Keratinocyte (primary cell): ENCODE measurements around the gene HERC3. TPM values are rescaled to one million over a fixed set of nuclear protein-coding genes. Genes with fewer than 3 reads are reported as not detected.

Experiments
- DNase-seq: peaks from one replicate; pipeline ENCODE4 v3.0.0-alpha.2; 2011; ENCODE audit warnings: low read depth, missing footprints, low spot score
- FAIRE-seq: peaks from 2 replicates; lab custom pipeline; 2011; peaks lifted over from hg19 to GRCh38; lab: Jason Lieb, UNC
- H2AFZ ChIP-seq: 2 replicates; pipeline ENCODE4 v1.6.0; 2012; ENCODE audit warnings: low read length, control low read depth, inconsistent platforms; ENCODE audit not compliant: control insufficient read depth
- H3K27ac ChIP-seq: 2 replicates; pipeline ENCODE4 v1.5.1; 2011; ENCODE audit warnings: low read length; ENCODE audit not compliant: control insufficient read depth, insufficient read depth
- H3K27me3 ChIP-seq: 3 replicates; pipeline ENCODE4 v1.6.0; 2011; ENCODE audit warnings: low read length; ENCODE audit not compliant: control insufficient read depth, insufficient read depth; ENCODE audit errors: extremely low read depth
- H3K36me3 ChIP-seq, 2 experiments: 2 replicates in 1 of 2; 3 replicates in 1 of 2; pipeline ENCODE4 v1.5.1; 2011; ENCODE audit warnings: low read length in 2 of 2, mild to moderate bottlenecking in 1 of 2; ENCODE audit not compliant: control insufficient read depth in 2 of 2, insufficient read depth in 2 of 2; ENCODE audit errors: extremely low read depth in 1 of 2
- H3K4me1 ChIP-seq: 3 replicates; pipeline ENCODE4 v1.5.1; 2011; ENCODE audit warnings: low read length; ENCODE audit not compliant: control insufficient read depth, insufficient read depth; ENCODE audit errors: extremely low read depth
- H3K4me2 ChIP-seq: 3 replicates; pipeline ENCODE4 v1.6.0; 2011; ENCODE audit warnings: low read depth, low read length; ENCODE audit not compliant: control insufficient read depth, insufficient read depth; ENCODE audit errors: extremely low read depth
- H3K4me3 ChIP-seq, 3 experiments: fragments of 200-600 bp in 1 of 3; sonication (generic) in 1 of 3; 2 replicates in 2 of 3; 3 replicates in 1 of 3; pipeline ENCODE4 v1.5.1; 2011 to 2016; ENCODE audit warnings: low read length in 3 of 3, mild to moderate bottlenecking in 3 of 3, control low read depth in 2 of 3, inconsistent platforms in 1 of 3, low read depth in 1 of 3, mixed read lengths in 1 of 3, mixed run types in 1 of 3, moderate library complexity in 1 of 3; ENCODE audit not compliant: control insufficient read depth in 2 of 3, insufficient read depth in 2 of 3; ENCODE audit errors: extremely low read depth in 1 of 3
- H3K79me2 ChIP-seq: 2 replicates; pipeline ENCODE4 v1.6.0; 2012; ENCODE audit warnings: low read length; ENCODE audit not compliant: control insufficient read depth, insufficient read depth
- H3K9ac ChIP-seq: 3 replicates; pipeline ENCODE4 v1.6.0; 2011; ENCODE audit warnings: low read length; ENCODE audit not compliant: control insufficient read depth, insufficient read depth; ENCODE audit errors: extremely low read depth
- H3K9me1 ChIP-seq: 3 replicates; pipeline ENCODE4 v1.6.0; 2011; ENCODE audit warnings: low read length; ENCODE audit not compliant: control insufficient read depth, insufficient read depth; ENCODE audit errors: extremely low read depth
- H3K9me3 ChIP-seq: 2 replicates; pipeline ENCODE4 v1.5.1; 2012; ENCODE audit warnings: low read depth, low read length; ENCODE audit not compliant: control insufficient read depth
- H4K20me1 ChIP-seq: 3 replicates; pipeline ENCODE4 v1.6.0; 2011; ENCODE audit warnings: low read length; ENCODE audit not compliant: control insufficient read depth, insufficient read depth; ENCODE audit errors: extremely low read depth
- EZH2 ChIP-seq: IDR thresholded peaks from one replicate; pipeline ENCODE4 v1.6.1; 2012; ENCODE audit warnings: inconsistent platforms, mild to moderate bottlenecking, low read length, moderate library complexity
- dilution Hi-C: fragments of 300-500 bp; cut with MboI; formaldehyde crosslinking; loops from one replicate; pipeline ENCODE4 v1.7.0; 2020; ENCODE audit warnings: low sequenced_read_pairs; ENCODE audit not compliant: extremely low pct_ligation_motif_present
- polyA plus RNA-seq, 5 experiments: library from polyadenylated mRNA; depleted of rRNA in 3 of 5; stranded (reverse) in 3 of 5; stranded (forward) in 1 of 5; unstranded in 1 of 5; fragments of >200 nt; gene quantifications; 1 replicate in 1 of 5; 2 replicates in 3 of 5; 3 replicates in 1 of 5; pipeline versions ENCODE4 v1.2.1 to v1.2.3, GENCODE V29; 2011 to 2012; ENCODE audit warnings: missing spikeins in 2 of 5, low read depth in 1 of 5, low replicate concordance in 1 of 5
- TF ChIP-seq, protein P1 (sequence below), 3 experiments: IDR thresholded peaks in 1 of 3; conservative IDR thresholded peaks in 1 of 3; optimal IDR thresholded peaks in 1 of 3; 2 replicates in 2 of 3; 3 replicates in 1 of 3; pipeline versions ENCODE3 to v1.5.1; 2011; ENCODE audit warnings: low read length in 3 of 3, mild to moderate bottlenecking in 3 of 3, moderate library complexity in 2 of 3, control low read depth in 1 of 3, inconsistent platforms in 1 of 3; ENCODE audit not compliant: insufficient read depth in 2 of 3; ENCODE audit errors: extremely low read depth in 1 of 3

The HERC3 gene
- polyA plus RNA-seq, 1 donor (not counting 4 experiments of a cell fraction or from before 2014, with no cell fraction given), result 26.3 TPM

DNA sequence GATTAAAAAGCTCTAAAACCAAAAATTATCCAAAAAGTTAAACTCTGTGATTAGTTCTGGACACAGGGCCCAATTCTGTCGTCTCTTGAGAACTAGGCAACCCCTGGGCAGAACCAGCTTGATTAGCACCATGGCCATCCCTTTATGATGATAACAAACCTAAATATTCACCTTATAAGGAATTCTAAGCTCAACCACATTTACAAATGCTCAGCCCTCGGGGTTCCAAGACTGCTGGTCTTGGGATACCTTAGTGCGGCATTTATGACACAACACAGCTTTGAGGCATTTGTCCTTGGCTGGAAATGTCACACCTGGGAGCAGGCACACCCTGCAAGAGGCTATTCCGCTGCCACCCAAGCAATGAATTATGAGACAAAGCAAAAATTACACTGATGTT is 132.9 kb downstream of the HERC3 start:
- Histone ChIP-seq H3K4me3 (no peak overlapping the region), H3K36me3 (peaks cover 20 to 38% of the 10 kb centered on the region in 2 experiments), H3K9me1 (no peaks in the 10 kb centered on the region), H3K27me3 (no peaks in the 10 kb centered on the region), H3K9ac (no peak overlapping the region), H3K4me1 (no peaks in the 10 kb centered on the region), H4K20me1 (no peaks in the 10 kb centered on the region), H3K79me2 (no peaks in the 10 kb centered on the region), H2AFZ (no peak overlapping the region), H3K9me3 (no peaks in the 10 kb centered on the region), H3K27ac (no peak overlapping the region), H3K4me2 (no peak overlapping the region)
- FAIRE-seq (no peak), DNase-seq (no peak)
- dilution Hi-C loops, result no loop called here
- TF ChIP-seq, protein P1, sequence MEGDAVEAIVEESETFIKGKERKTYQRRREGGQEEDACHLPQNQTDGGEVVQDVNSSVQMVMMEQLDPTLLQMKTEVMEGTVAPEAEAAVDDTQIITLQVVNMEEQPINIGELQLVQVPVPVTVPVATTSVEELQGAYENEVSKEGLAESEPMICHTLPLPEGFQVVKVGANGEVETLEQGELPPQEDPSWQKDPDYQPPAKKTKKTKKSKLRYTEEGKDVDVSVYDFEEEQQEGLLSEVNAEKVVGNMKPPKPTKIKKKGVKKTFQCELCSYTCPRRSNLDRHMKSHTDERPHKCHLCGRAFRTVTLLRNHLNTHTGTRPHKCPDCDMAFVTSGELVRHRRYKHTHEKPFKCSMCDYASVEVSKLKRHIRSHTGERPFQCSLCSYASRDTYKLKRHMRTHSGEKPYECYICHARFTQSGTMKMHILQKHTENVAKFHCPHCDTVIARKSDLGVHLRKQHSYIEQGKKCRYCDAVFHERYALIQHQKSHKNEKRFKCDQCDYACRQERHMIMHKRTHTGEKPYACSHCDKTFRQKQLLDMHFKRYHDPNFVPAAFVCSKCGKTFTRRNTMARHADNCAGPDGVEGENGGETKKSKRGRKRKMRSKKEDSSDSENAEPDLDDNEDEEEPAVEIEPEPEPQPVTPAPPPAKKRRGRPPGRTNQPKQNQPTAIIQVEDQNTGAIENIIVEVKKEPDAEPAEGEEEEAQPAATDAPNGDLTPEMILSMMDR (optimal IDR thresholded peaks at IDR 0.05 in 1 of 3, IDR thresholded peaks at IDR 0.05 in 1 of 3, conservative IDR thresholded peaks at IDR 0.05 in 1 of 3; ENCODE audit: extremely low read depth in 1 of 3, insufficient read depth in 2 of 3, low read length in 3 of 3), result no peak
- no peak for TF ChIP-seq EZH2

DNA sequence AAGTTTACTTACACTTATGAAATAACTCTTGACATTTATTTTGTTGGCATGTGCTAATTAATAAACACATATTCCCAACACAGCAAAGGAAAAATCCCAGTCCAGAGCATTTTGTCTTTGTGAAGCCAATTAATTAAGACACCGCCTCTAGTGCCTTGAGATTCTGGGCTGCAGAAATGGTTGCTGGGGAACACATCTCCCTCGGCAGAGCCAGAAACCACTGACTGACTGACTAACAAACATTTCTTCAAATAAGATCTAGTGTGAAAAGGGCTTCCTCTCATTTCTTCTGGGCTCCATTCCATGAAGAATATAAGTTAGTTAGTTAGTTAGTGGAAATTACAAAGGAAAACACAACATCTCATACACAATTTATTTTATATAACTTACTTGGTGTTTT is 133.7 kb downstream of the HERC3 start:
- no peak for FAIRE-seq
- dilution Hi-C loops, result no loop called here

More for the DNA sequence above, 133.7 kb downstream of the HERC3 start:
- no peak overlapping the region for H3K4me3 ChIP-seq
- no peaks in the 10 kb centered on the region for H3K4me1 ChIP-seq
- no peak overlapping the region for H3K9ac ChIP-seq
- H3K79me2 ChIP-seq, result no peaks in the 10 kb centered on the region
- H3K27ac ChIP-seq, result no peak overlapping the region
- DNase-seq, result no peak
- peaks cover 19 to 35% of the 10 kb centered on the region in 2 experiments for H3K36me3 ChIP-seq
- H4K20me1 ChIP-seq, result no peaks in the 10 kb centered on the region
- H3K27me3 ChIP-seq, result no peaks in the 10 kb centered on the region
- H3K4me2 ChIP-seq, result no peak overlapping the region
- TF ChIP-seq, protein P1 (optimal IDR thresholded peaks at IDR 0.05 in 1 of 3, IDR thresholded peaks at IDR 0.05 in 1 of 3, conservative IDR thresholded peaks at IDR 0.05 in 1 of 3; ENCODE audit: extremely low read depth in 1 of 3, insufficient read depth in 2 of 3, low read length in 3 of 3), result no peak
- TF ChIP-seq EZH2, result no peak
- no peaks in the 10 kb centered on the region for H3K9me3 ChIP-seq
- no peak overlapping the region for H2AFZ ChIP-seq
- no peaks in the 10 kb centered on the region for H3K9me1 ChIP-seq
